Measurements from ENCODE around the gene MIPOL1.
"Not testable (repeated sequence)": the region's sequence is repeated elsewhere in the genome, so short reads cannot be mapped to it uniquely, and the experiment has no call there.

Gene MIPOL1

DNA sequence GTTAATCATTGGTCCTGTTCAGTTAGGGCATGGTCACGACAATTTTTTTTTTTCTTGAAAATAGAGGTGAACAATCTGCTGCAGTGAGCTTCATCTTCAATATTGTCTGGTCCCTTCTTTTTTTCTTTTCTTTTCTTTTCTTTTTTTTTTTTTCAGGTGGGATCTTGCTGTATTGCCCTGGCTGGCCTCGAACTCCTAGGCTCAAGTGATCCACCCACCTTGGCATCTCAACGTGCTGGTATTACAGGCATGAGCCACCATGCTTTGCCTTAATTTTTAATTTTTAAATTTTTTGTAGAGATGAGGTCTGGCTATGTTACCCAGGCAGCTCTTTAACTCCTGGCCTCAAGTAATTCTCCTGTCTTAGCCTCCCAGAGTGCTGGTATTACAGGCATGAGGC lies 36.5 kb downstream of the MIPOL1 start:
- DNase-seq (ENCODE audit: low spot score): no peak

DNA sequence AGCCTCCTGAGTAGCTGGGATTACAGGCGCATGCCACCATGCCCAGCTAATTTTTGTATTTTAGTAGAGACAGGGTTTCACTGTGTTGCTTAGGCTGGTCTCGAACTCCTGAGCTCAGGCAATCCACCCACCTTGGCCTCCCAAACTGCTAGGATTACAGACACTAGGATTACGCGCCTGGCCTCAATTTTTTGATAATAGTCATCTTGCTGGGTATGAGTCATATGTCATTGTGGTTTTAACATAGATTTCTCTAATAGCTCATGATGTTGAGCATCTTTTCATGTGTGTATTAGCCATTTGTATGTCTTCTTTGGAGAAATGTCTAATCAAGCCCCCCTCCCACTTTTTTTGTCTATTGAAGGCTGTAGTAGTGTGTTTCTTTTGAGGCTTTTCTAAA lies 38.3 kb downstream of the MIPOL1 start:
- DNase-seq (ENCODE audit: low spot score): not testable (repeated sequence)

DNA sequence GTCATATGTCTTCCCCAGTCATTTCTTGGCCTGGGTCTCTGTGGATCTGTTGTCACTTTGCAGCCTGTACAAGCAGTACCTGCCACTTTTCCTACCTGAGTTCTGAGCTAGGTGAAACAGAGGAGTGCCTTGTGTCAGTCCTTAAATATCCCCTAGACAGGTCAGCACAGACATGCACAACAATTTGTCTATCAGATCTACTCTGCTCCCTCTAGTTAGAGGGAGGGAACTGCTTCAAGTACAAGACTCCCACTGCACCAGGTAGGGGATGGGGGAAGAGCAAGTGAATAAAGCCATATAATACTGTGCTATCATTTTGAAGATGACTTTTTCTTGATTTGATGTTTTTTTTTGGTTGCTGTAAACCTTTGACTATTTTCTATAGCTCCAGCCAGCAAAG lies 39.4 kb downstream of the MIPOL1 start:
- DNase-seq (ENCODE audit: low spot score): no peak

DNA sequence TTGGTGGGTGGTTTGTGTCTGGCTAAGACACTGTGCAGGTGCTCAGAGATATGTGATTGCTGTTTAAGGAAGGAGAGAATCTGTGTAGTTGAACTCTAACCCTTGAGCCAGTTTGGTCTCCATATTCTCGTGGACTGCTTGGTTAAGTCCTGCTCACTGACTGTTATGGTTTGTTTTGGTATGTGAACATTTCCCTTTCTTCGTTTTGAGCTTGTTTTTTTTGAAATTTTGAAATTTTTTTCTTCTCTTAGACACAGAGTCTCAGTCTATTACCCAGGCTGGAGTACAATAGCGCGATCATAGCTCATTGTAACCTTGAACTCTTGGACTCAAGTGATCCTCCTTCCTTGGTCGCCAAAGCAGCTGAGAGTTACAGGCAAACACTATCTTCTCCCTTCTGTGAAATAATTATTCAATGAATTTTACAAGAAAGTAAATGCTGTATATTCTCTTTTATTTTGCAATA lies 40.0 kb downstream of the MIPOL1 start:
- no peak for DNase-seq (ENCODE audit: low spot score)

DNA sequence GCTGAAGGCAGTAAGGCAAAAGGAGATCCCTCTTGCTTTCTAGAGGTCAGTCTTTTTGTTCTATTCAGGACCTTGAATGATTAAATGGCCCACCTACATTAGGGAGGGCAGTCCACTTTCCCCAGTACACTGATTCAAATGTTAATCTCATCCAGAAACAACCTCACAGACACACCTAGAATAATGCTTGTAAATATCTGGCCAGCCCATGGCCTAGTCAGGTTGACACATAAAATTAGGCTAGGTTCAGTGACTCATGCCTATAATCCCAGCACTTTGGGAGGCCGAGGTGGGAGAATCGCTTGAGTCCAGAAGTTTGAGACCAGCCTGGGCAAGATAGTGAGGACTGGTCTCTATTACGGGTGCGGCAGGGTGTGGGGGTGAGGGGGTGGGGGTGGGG lies 43.5 kb downstream of the MIPOL1 start:
- no peak for DNase-seq (ENCODE audit: low spot score)

DNA sequence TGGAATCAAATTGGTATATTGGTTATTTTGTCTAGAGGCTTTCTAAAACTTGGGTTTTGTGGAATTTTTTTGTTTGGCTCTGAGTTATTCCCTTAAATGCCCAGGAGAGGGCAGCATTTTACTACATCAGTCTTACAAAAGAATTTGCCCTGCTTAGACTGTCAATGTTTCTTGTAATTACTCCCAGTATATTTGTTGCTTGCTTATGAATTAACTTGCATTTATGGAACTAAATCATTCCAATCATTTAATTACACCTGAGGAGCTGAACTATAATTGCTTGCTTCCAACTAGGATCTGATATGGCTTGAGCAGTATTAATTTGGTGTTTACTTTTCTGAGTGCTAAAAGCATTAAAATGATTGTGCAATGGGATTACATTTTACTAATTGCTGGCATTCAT lies 48.7 kb downstream of the MIPOL1 start:
- peak; percentile 2 for DNase-seq (ENCODE audit: low spot score)

DNA sequence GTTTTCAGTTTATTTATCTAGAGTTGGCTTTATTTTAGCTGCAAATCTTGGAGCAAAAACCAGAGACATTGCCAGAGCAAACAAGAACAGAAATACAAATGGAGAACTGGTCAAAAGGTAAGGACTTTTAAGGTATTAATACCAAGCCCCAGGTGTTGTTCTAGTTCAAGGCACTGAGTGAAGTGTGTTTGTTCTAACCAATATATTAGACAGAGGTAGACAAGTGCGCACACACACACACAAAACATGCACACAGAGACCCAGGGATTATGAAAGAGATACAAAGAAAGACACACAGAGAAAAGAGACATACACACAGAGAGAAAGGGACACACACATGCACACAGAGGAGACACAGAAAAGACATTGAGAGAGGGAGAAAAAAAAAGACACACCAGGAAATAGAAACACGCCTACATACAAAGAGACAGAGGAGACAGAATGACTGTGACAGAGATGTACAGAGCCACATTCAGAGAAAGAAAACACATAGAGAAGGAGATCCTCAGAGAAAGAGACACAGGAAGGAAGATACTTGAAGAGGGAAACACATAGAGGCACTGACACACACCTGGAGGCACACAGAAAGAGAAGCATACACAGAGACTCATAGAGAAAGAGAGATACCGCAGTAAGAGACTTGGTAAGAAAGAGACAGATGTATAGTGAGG lies 50.2 kb downstream of the MIPOL1 start:
- no peak for DNase-seq (ENCODE audit: low spot score)

DNA sequence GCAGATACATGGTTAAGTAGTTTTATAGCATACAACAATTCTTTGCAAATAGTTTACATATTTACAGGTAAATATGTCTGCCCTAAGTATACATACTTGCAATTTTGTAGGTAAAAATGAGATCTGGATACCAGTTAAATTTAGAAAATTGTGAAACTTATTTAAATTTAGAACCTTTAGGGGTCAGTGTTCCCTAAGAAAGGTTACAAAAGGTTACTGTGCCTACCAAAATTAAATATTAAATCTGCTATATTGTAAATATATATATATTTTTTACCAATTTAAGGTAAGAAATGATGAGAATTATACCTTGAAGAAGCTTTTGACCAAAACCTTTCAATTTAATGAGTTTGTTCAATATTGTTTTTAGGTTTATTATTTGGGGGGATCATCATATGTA lies 54.0 kb downstream of the MIPOL1 start:
- no peak for DNase-seq (ENCODE audit: low spot score)

DNA sequence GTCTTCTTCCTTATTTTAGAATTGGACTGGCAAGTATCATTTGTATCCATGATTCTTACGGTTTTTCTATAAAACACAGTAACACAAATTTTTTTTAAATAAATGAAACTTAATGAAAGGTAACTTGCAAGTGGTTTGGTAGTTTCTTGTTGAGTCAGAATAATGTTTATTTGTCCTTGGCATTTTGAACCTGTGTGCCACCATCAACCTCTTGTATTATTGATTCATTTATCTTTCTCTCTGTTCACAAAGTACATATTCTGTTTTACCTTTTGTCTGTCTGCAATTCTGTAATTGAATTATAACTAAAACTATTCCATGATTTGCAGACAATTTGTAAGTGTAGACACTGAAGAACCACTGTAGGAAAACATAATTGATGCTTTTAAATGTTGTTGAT lies 54.7 kb downstream of the MIPOL1 start:
- no peak for DNase-seq (ENCODE audit: low spot score)

DNA sequence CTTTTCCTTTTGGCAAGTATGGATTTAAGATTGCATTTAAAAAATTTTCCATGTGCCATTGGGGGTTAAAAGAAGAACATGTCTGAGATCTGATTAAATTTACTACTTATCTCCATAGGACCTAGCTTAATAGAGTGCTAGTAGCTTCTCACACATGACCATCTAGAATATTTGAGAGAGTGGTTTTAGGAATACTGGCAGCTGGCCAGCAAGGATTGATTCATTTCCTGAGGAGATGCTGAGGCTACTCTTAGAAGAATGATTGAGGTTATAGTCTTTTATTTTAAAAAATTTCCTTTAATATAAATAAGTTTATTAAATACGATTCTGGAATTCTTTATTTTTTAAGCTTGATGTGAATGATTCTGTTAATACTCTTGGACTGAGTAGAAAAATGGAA lies 56.2 kb downstream of the MIPOL1 start:
- no peak for DNase-seq (ENCODE audit: low spot score)

DNA sequence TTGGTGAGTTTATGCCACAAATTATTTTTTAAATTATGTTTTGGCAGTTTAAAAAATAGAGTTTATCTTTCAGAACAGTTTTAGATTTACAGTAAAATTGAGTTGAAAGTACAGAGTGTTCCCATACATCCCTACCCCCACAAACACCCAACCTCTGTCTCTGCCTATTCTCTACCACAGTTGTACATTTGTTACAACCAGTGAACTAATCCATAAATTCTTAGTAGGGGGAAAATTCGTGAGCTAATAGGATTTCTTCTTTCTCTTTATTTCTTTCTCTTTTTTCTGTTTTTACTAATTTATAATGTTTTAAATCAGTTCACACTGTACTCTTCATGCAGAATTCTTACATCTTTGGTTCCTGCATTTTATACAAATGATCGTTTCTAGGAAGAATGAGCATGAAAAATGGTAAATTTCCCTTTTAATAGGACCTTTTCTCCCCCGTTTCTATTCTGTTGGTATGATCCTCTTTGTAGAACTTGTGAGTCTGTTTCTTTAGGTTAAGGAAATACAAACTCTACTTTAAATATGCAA lies 56.7 kb downstream of the MIPOL1 start:
- no peak for DNase-seq (ENCODE audit: low spot score)

DNA sequence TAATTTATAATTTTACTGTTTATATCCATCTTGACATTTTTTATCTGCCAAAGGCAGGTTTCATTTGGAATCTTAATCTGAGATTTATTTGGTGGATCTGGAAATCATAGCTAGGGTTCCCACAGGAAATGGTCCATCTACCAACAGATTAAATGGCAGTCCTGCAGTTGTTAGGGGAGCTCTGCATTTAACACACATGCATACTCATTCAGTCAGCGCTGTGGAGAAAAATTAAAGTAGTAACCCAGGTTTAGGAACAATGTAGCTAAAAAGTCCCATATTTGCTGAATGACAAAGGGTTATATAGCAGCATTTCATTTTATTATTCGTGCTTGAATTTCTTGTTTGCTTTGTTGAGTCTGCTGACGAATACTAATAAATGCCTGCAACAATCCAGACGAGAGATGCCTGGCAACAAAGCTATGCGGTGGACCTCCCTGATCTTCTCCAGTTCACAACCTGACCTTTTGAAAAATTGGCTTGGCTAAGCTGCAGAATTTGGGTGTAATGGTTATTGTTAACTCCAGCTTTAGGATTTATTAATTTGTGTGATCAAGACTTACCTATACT lies 59.8 kb downstream of the MIPOL1 start:
- DNase-seq (ENCODE audit: low spot score): no peak

DNA sequence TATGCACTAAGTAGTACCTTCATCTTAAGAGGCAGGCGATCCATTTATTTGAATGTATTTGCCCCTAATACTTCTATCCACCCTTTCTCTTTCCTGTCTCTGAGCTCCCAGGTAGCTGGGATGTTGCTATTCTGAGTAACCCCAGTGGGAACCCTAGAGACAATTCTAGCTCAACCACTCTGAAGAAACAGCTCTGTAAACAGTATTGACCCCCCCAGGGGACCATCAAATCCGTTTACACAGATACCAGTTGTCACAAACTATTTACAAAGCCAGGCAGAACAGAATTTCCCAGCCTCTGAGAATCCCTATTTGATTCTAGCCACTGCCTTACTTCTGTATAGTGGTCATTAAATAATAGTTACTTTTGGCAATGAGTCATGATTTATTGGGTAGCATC lies 64.9 kb downstream of the MIPOL1 start:
- no peak for DNase-seq (ENCODE audit: low spot score)

DNA sequence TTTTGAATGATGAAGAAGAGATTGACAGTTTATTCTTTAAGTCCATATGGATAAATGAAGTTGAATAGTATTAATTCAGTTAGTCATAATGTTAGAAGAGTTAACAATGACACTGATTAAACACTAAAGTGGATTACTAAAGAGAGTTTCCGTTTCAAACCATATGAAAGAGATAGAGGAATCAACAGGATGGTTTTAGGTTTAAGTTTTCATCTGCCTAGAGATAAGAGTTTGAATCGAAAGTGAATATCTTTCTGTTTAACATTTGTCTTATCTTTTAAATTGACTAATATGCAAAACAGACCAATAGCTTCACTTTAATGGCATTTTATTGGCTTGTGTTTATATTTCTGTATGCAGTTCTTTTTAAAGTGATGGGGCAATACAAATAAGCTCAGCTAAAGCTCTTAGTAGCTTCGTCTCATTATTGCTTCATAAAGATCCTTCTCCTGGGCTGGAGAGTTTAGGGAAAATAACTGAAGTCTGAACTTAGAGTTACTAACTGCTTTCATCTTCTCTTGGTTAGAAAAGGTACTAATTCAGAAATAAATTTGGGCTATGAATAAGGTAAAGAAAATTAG lies 66.0 kb downstream of the MIPOL1 start:
- DNase-seq (ENCODE audit: low spot score): no peak

DNA sequence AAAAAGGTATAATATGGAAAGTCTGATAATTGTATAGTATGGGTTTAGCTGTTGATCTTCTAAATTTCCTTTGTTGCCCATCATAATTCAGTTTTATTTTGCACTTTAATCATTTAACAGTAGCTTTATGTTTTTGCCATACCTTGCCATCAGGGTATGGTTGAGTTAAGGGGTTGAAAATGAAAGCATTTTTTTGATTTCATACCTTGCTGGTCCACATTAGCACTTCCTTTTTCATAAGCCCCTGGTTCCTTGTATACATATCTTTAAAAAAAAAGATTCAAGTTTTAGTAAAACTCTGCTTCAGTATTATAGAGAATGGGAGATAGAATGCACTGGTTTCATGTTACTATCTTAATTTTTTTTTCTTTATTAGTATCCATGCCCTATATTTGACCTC lies 71.1 kb downstream of the MIPOL1 start:
- DNase-seq (ENCODE audit: low spot score): no peak

DNA sequence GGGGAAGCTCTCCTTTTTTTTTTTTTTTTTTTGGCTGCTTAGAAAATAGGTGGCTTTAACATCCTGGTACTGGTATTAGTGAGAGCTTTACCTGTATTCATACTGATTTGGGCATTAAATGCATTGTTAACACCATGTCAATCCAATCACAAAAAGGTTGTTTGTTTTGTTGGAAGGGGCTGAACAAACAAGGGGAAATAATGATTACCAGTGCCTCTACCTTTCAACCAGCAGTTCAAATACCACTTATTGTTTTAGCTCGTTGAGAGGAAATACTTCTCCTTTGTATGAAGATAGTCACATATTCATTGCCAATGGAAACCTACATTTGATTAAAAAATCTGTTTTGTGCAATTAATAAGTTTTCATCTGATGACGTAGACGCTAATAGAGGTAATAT lies 72.9 kb downstream of the MIPOL1 start:
- DNase-seq (ENCODE audit: low spot score): no peak

DNA sequence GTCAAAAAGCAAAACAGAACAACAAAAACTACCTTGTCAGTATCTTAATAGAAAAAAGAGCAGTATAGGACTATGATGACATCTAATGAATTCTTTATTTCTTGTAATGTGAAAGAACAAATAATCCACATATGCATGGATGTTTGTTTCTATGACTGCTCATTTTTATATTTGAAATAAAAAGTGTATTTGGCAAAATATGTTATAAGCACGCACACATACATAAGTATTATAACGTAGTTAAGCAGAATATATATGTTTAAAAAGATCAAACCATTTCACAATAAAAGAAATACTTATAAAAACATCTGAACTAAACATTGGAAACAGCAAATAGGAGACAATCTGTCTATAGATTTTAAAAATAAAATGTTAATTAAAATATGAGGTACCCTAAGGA lies 74.8 kb downstream of the MIPOL1 start:
- DNase-seq (ENCODE audit: low spot score): no peak

DNA sequence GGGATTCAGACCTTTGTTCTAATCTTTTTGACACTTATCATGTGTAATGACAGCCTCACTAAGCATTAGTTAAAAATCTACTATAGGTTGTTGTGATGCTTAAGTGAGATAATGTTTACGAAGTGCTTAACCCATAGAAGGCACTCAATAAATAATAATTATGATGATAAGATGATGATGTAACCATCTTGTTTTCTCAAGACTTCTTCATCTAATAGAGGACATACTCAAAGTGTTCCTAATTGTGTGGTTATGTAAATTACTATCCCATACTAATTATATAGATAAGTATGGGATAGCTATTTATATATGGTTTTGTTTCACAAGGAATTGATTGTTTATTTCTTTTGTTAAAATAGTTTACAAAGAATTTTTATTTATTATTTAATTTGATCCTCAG lies 76.9 kb downstream of the MIPOL1 start:
- DNase-seq (ENCODE audit: low spot score): no peak

DNA sequence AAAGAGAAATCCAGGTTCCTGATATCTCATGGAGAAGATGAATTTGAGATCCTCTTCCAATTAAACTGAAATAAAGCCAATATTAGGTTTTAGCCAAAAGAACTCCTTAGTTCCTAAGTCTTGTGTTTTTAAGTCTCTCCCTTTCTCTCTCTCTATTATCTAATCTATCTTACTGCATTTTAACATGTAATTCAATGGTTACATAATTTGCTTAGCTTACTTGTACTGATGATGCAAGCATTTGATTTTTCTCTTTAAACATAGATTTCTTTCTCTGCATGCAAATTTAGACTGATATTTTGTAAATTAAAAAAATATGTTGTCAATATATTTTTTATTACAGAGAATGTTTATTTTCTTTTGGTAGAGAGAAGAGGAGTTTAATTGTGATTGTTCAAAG lies 78.2 kb downstream of the MIPOL1 start:
- DNase-seq (ENCODE audit: low spot score): no peak

DNA sequence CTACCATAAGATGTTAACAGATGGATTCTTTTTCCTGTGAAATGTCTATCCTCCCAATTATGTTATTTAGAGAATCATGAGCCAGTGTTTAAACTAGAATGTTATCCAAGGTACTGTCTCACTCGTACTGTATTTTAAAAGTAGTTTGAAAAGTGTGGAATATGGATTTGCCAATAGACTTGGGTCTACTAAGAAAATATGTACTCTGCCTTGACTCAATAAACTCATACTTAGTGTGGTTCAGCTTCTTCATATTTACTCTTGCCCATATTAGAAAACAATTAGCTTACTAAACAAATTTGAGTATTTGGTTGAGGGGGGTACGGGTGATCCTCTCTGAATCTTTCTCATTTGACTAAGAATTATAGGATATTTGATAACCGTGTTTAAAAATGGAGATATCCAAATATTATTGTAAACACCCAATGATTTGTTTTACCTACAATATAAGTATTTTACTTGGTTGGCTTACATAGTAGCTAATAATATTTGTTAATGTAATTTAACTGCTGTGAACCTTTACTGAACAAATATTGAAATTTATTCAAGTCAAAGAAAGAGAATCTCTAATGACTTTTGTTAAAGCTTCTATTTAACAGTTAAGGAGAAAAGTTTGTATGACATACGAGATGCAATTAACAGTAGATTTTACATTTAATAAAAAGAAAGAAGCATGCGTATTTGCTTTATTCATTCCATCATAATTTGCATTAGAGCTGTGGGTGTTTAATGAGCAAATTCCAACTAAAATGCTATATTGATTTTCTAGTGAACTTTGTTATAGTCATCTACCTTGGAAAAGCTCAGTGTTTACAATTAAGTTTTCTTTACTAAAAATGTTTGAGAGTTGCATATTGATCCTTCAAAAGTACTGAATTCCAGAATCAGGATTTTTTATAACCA lies 81.2 kb downstream of the MIPOL1 start:
- DNase-seq (ENCODE audit: low spot score): no peak

DNA sequence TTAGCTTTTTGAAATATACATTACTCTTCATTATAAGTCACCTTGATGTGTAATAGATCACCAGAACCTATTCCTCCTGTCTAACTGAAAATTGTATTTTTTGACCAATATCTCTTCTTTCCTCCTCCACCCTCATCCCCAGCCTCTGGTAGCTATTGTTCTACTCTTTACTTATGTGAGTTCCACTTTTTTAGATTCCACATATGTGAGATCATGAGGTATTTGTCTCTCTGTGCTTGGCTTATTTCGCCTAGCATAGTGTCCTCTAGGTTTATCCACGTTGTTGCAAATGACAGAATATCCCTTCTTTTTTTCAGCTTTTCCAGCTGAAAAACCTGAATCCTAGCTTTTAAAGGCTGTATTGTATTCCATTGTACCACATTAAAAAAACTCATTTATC lies 82.1 kb downstream of the MIPOL1 start:
- DNase-seq (ENCODE audit: low spot score): no peak

DNA sequence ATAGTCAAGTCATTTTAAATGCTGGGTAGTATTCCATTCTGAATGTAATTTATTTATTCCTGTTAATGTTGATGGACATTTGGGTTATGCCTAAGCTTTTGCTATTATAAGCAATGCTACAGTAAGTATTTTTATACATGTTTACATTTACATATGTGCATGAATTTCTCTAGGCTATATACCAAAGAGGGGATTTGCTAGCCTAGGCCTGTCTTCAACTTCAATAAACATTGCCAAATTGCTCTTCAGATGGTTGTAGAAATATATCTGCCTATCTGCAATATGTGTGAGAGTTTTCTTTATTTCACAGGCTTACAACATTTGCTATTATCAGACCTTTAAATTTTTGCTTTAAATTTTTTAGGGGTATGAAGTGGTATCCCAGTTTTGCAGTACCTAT lies 87.0 kb downstream of the MIPOL1 start:
- DNase-seq (ENCODE audit: low spot score): no peak

DNA sequence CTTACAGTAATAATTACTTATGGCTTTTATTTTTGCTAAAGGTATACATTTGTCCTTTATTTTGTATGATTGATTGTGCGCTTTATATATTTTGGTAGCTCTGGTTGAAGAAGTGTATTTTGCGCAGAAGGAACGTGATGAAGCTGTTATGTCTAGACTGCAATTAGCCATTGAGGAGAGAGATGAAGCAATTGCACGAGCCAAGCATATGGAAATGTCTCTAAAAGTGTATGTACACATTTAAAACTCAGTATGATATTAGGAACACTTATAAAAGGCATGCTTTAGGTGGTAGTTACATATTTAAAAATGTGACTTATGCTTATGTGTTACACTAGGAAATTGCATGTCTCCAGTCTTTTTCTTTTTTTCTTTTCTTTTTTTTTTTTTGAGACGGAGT lies 87.5 kb downstream of the MIPOL1 start:
- no peak for DNase-seq (ENCODE audit: low spot score)

Data from germinal center (tissue), 1 donor.